NCI-H1092 treated with DMSO at 0.1 percent for 48 hours (cell line): ENCODE results near the gene RGPD8.
"Not testable (repeated sequence)": the region's sequence is repeated elsewhere in the genome, so short reads cannot be mapped to it uniquely, and the experiment has no call there.

Source experiments
- DNase-seq: peaks from one replicate; lab custom pipeline; 2025; lab: John Stamatoyannopoulos, UW

Gene RGPD8

DNA sequence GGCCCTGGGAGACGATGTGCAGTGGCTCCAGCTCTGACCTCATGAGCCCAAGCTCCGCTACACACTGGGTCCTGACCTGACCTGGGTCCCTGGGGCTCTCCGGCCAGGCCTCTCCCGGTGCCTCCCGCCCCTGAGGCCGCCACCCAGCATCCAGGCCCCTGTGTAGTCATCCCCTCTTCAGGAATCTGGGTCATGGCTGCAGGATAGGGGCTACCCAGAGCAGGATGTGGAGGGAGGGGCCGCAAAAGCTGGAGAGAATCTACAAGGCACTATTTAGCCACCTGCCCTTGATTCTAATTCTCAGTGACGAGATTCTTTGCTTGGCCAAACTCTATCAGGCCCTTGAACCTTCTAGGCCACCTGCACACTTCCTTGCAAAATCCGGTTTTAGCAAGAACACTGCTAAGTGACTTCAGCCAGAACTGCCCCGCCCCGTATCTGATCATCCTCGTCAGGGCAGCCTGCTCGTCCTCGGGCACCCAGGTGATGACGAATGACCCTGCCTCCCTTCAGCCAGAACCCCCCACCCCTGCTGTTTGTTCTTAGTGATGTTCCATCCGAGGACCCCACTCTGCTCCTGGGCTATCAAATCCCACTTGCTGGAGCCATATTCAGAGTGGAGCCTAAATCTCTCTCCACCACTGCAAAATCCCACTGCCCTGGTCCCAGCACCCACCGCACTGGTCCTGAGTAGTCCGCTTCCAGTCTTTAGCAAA, 2.4 kb upstream of the RGPD8 start:
- not testable (repeated sequence) for DNase-seq

DNA sequence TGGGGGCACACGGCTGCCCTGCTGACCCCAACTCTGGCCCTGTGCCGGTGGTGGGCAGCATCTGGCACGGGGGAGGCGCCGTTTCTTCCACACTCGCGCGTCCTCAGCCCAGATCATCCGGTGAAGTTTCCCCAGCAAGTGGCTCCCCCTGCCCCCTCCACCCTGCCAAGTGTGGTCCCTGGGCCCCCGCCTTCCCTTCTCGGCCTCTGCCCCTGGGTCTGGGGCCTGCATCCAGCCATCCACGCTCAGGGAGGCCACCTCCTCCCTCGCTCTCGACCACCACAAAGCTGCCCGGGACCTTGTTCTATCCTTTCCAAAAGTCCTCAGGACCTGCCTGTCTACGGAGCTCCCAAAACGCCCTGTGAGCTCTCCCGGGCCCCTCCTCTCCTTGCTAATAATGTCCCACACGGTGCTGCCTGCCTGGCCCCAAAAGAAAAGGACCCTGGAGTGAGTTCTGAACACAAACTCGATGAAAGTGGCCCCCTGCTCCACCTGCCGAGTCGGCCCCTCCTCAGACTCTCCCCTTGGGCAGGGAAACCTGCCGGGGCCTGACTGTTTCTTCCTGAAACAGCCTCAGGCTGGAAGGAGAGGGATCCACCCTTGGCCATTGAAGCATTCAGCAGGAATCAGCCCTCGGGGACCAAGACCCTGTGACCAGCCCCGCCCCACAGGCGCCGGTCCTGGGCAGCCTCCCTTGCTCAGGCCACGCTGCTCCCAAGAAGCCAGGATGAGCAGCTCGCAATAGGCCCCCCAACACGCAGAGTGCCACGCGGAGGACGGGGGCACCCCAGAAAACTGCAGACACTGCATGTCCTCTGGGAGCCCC, 1.7 kb upstream of the RGPD8 start:
- DNase-seq, result not testable (repeated sequence)

- DNase-seq, result no peak
These were observed 686 bp upstream of the RGPD8 start for GRCh38 chr2:112433932-112434730.

- DNase-seq, result not testable (repeated sequence)
These were observed 538 bp downstream of the RGPD8 start for GRCh38 chr2:112432735-112433479.

- DNase-seq, result not testable (repeated sequence)
These were observed 1.1 kb downstream of the RGPD8 start for GRCh38 chr2:112432390-112432734.

DNA sequence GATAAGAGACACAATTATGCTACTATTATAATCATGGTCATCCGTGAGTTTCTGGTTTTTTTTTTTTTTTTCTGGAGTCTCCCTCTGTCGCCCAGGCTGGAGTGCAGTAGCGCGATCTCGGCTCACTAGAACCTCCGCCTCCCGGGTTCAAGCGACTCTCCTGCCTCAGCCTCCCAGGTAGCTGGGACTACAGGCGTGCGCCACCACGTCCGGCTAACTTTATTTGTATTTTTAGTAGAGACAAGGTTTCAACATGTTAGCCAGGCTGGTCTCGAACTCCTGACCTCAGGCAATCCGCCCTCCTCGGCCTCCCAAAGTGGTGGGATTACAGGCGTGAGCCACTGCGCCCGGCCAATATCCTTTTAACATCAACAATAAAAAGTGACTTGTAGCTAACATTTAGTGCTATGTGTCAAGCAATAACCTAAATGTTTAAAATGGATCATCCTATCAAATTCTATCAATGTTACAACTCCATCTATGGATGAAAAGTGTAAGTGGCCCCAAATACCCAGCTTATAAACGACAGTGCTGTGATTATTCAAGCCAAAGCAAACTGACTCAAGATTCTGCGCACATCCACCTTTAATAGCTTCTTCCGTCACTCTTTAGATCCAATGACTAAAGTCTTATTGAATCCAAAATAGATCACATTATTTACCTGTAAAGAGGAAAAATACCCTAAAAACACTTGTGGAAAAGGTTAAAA, 1.7 kb downstream of the RGPD8 start:
- DNase-seq, result not testable (repeated sequence)

DNA sequence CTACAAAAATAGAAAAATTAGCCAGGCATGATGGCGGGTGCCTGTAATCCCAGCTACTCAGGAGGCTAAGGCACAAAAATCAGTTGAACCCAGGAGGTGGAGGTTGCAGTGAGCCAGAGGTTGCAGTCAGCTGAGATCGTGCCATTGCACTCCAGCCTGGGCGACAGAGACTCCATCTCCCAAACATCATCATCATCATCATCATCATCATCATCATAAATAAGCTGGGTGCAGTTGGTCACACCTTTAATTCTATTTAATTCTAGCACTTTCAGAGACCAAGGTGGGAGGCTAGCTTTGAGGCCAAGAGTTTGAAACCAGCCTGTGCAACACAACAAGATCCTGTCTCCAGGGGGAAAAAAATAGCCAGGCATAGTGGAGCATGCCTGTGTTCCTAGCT, 8.9 kb downstream of the RGPD8 start:
- DNase-seq, result not testable (repeated sequence)

GRCh38 chr2:112416860-112417259, 16.6 kb downstream of the RGPD8 start:
- DNase-seq, result not testable (repeated sequence)

GRCh38 chr2:112360055-112360454, 73.4 kb downstream of the RGPD8 start:
- not testable (repeated sequence) for DNase-seq

DNA sequence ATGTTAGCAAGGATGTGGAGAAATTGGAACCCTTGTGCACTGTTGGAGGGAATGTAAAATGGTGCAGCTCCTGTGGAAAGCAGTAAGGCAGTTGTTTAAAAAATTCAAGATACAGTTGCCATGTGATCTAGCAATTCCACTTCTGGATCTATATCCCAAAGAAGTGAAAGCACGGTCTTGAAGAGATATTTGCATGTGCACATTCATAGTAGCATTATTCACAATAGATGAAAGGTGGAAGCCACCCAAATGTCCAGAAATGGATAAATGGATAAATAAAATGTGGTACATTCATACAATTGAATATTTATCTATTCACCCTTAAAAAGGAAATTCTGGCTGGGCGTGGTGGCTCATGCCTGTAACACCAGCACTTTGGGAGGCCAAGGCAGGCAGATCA, 79.1 kb downstream of the RGPD8 start:
- DNase-seq, result not testable (repeated sequence)

- not testable (repeated sequence) for DNase-seq
These were observed 80.4 kb downstream of the RGPD8 start for GRCh38 chr2:112352809-112353603.

DNA sequence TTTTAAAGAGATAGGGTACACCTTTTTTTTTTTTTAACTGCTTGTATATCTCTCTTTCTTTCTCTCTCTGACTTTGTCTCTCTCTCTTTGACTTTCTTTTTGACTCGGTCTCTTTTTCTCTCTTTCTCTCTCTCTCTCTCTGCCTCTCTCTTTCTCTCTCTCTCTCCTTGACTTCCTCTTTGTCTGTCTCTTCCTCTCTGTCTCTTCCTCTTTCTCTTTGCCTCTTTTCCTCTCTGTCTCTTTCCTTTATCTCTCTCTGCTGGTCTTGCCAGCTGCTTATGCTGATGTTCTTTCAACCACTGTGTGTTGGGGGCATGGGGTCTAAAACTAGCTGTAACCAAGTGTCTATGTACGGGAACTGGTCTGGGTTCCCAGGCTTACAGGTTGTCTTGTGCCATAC, 81.2 kb downstream of the RGPD8 start:
- not testable (repeated sequence) for DNase-seq

- no peak for DNase-seq
These were observed 88.1 kb downstream of the RGPD8 start for GRCh38 chr2:112345030-112346027.

- no peak for DNase-seq
These were observed 89.4 kb downstream of the RGPD8 start for GRCh38 chr2:112343827-112344585.

DNA sequence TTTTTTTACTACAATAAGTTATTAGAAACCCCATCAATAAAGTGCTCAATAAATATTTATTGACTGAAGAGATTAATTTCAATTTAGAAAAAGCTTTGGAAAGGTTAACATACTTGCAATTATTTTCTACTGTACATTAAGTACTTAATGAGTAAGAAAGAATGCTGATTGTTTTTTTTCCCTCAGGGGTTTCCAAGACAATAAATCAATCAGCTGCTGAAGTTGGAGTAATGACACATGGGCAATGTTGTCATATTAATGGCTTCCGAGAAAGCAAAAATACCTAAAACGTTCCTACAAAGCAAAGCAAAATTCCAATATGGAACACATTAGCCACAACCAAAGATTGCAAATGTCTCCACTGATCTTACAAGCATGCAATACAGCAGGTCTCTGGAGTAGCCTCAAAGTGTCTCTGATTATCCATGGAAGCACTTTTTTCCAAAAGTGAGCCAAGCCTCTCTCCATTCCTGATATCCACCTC, 91.3 kb downstream of the RGPD8 start:
- no peak for DNase-seq

GRCh38 chr2:112340475-112341267, 92.8 kb downstream of the RGPD8 start:
- DNase-seq, result no peak

GRCh38 chr2:112339986-112340385, 93.5 kb downstream of the RGPD8 start:
- no peak for DNase-seq
